Osteoblast (primary cell): ENCODE measurements around the gene CA12. TPM values are rescaled to one million over a fixed set of nuclear protein-coding genes. Genes with fewer than 3 reads are reported as not detected.

ENCODE experiments used
- DNase-seq: peaks from one replicate; pipeline ENCODE4 v3.0.0; 2011; ENCODE audit warnings: low spot score, mixed read lengths; ENCODE audit not compliant: insufficient read length; ENCODE audit errors: missing footprints
- H2AFZ ChIP-seq: 2 replicates; pipeline ENCODE4 v1.6.0; 2011; ENCODE audit warnings: mild to moderate bottlenecking, low read length
- H3K27ac ChIP-seq: 2 replicates; pipeline ENCODE4 v1.5.1; 2011; ENCODE audit warnings: mild to moderate bottlenecking, low read depth, low read length, moderate library complexity
- H3K27me3 ChIP-seq: 2 replicates; pipeline ENCODE4 v1.6.0; 2012; ENCODE audit warnings: mild to moderate bottlenecking, control low read depth, inconsistent platforms, low read length, moderate library complexity; ENCODE audit not compliant: insufficient read depth
- H3K36me3 ChIP-seq: 2 replicates; pipeline ENCODE4 v1.5.1; 2011; ENCODE audit warnings: mild to moderate bottlenecking, low read length, control low read depth, moderate library complexity; ENCODE audit not compliant: insufficient read depth
- H3K4me1 ChIP-seq: 2 replicates; pipeline ENCODE4 v1.5.1; 2011; ENCODE audit warnings: mild to moderate bottlenecking, low read length, control low read depth, moderate library complexity; ENCODE audit not compliant: insufficient read depth
- H3K4me2 ChIP-seq: 2 replicates; pipeline ENCODE4 v1.6.0; 2011; ENCODE audit warnings: mild to moderate bottlenecking, low read length; ENCODE audit not compliant: insufficient read depth
- H3K4me3 ChIP-seq: fragments of 200-600 bp; sonication (generic); 3 replicates; pipeline ENCODE4 v1.5.1; 2012; ENCODE audit warnings: mild to moderate bottlenecking, low read length, inconsistent platforms; ENCODE audit not compliant: insufficient read depth
- H3K79me2 ChIP-seq: 2 replicates; pipeline ENCODE4 v1.6.0; 2012; ENCODE audit warnings: mild to moderate bottlenecking, low read length, control low read depth, inconsistent platforms; ENCODE audit not compliant: insufficient read depth
- H3K9me3 ChIP-seq: 2 replicates; pipeline ENCODE4 v1.5.1; 2011; ENCODE audit warnings: low read depth, low read length, control low read depth
- H4K20me1 ChIP-seq: 2 replicates; pipeline ENCODE4 v1.6.0; 2012; ENCODE audit warnings: mild to moderate bottlenecking, low read length, control low read depth; ENCODE audit not compliant: insufficient read depth
- CTCF ChIP-seq: IDR thresholded peaks from 2 replicates; pipeline ENCODE4 v1.5.1; 2011; ENCODE audit warnings: mild to moderate bottlenecking, low read depth, low read length, moderate library complexity; ENCODE audit errors: extremely low read depth
- total RNA-seq: library from RNA; depleted of rRNA; stranded (reverse); fragments of >200 nt; gene quantifications from 2 replicates; pipeline ENCODE4 v1.2.3, GENCODE V29; 2012

The CA12 gene
- total RNA-seq, 1 donor: 107 TPM

- Histone ChIP-seq H2AFZ (no peak overlapping the region), H4K20me1 (no peaks in the 10 kb centered on the region), H3K27ac (no peak overlapping the region), H3K36me3 (peaks cover 61% of the 10 kb centered on the region), H3K4me3 (no peak overlapping the region), H3K9me3 (no peaks in the 10 kb centered on the region), H3K27me3 (no peaks in the 10 kb centered on the region), H3K79me2 (no peaks in the 10 kb centered on the region), H3K4me1 (peaks cover 7% of the 10 kb centered on the region), H3K4me2 (no peak overlapping the region)
- TF ChIP-seq CTCF: no peak
- DNase-seq: no peak
Measured at GRCh38 chr15:63339006-63339766, 42.5 kb downstream of the CA12 start.

- H2AFZ ChIP-seq: no peak overlapping the region
- no peak overlapping the region for H3K4me3 ChIP-seq
- peaks cover 10% of the 10 kb centered on the region for H3K4me1 ChIP-seq
- peaks cover 66% of the 10 kb centered on the region for H3K36me3 ChIP-seq
- DNase-seq: peak; percentile 81
- H3K27me3 ChIP-seq: no peaks in the 10 kb centered on the region
- H4K20me1 ChIP-seq: no peaks in the 10 kb centered on the region
- TF ChIP-seq CTCF: no peak
- no peaks in the 10 kb centered on the region for H3K9me3 ChIP-seq
- no peak overlapping the region for H3K4me2 ChIP-seq
- H3K79me2 ChIP-seq: no peaks in the 10 kb centered on the region
- peak overlapping the region; percentile 7 for H3K27ac ChIP-seq
Measured at GRCh38 chr15:63338170-63338569, 43.5 kb downstream of the CA12 start.

DNA sequence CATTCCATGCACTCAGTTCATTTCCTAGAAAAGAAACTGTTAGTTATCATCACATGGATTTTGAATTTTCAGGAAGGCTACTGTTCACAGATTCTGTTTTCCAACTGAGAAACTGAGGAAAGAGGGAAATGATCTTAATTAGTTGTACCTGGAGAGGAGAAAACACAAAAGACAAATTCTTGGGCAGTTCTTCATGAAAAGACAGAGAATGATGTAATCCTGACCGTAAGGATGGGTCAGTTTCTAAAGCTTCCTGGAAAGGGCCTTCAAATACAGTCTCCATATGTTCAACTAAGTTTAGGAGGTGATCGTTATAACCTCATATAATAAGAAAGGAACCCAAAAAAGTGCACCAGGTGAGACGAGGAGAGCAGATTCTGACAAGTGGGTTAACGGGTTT is 44.6 kb downstream of the CA12 start:
- Histone ChIP-seq H2AFZ (no peak overlapping the region), H3K4me2 (no peak overlapping the region), H3K27me3 (no peaks in the 10 kb centered on the region), H3K27ac (no peak overlapping the region), H3K36me3 (peaks cover 68% of the 10 kb centered on the region), H3K4me1 (peaks cover 18% of the 10 kb centered on the region), H4K20me1 (no peaks in the 10 kb centered on the region), H3K9me3 (no peaks in the 10 kb centered on the region), H3K4me3 (no peak overlapping the region), H3K79me2 (no peaks in the 10 kb centered on the region)
- no peak for TF ChIP-seq CTCF
- no peak for DNase-seq

DNA sequence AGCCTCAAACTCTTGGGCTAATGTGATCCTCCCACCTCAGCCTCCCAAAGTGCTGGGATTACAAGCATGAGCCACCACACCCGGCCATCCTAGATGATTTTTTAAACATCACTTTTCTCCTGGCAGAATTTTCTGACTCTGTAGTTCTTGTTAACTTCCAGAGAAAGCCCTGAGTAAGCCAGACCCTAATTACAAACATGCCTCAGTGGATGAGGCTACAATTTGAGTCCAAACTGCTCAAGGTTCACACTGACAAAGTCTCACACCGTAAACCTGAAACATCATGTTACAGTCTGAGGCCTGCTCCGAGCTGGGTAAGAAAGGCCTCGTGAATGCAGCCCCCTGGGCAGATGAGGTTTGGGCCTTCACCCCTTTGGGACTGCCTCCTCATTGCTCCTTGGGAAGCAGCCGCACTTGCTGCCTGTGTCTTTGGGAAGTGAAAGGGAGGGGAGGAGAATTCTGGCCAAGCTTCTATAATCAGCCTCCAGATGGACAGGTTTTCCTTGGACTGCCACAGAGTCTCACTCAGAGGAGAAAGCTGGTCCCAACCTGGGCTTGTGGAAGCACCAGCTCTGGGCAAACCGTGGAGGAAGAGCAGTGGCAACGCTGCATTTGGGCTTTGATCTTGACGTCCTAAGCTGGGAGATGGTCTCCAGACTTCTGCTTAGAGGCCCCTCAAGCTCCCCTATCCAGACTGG is 46.0 kb downstream of the CA12 start:
- H4K20me1 ChIP-seq: no peaks in the 10 kb centered on the region
- H3K27me3 ChIP-seq: no peaks in the 10 kb centered on the region
- no peak overlapping the region for H3K4me3 ChIP-seq
- TF ChIP-seq CTCF: no peak
- H3K4me1 ChIP-seq: peaks cover 18% of the 10 kb centered on the region
- H3K27ac ChIP-seq: no peak overlapping the region
- no peaks in the 10 kb centered on the region for H3K79me2 ChIP-seq
- DNase-seq: no peak
- H3K4me2 ChIP-seq: no peak overlapping the region
- no peaks in the 10 kb centered on the region for H3K9me3 ChIP-seq
- no peak overlapping the region for H2AFZ ChIP-seq
- peaks cover 71% of the 10 kb centered on the region for H3K36me3 ChIP-seq
